GM18499 (cell line): ENCODE measurements around the gene BMPR1A.
A peak's percentile ranks its signal among the peaks of the same experiment; 100 is the strongest.

ENCODE experiments used
- ATAC-seq: cut with Tn5 transposase; IDR thresholded peaks from one replicate; pipeline ENCODE4 v1.9.1; 2021; ENCODE audit warnings: moderate number of reproducible peaks; ENCODE audit not compliant: insufficient read depth, unreplicated experiment

Gene BMPR1A

GRCh38 chr10:86756511-86757112, at the start of gene BMPR1A:
TSS of gene BMPR1A (plus strand) at chr10:86756619. CDS start at chr10:86876019, 119,400 bp downstream.
- peak; percentile 17 for ATAC-seq

DNA sequence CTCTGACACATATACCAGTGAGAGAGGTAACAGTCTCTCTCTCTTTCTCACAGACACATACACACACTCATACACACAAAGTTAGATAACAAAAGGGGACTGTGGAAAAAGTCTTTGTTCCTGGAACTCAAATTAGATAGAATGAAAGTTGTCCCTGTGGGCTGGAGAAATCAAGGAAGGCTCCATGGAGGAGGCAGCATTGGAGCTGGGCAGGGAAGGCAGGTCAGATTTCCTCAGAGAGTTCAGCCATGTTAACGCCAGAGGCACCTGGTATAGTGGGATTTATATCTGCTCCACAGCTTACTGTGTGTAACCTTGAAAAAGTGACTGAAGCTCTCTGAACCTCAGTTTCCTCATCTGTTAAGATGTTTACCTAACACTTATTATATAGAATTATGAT, 49.4 kb upstream of the BMPR1A start:
- no peak for ATAC-seq

GRCh38 chr10:86707505-86707904, 48.9 kb upstream of the BMPR1A start:
- ATAC-seq = no peak

GRCh38 chr10:86708068-86708782, 48.2 kb upstream of the BMPR1A start:
- no peak for ATAC-seq

GRCh38 chr10:86708783-86709380, 47.5 kb upstream of the BMPR1A start:
- ATAC-seq = no peak

GRCh38 chr10:86709396-86710185, 46.8 kb upstream of the BMPR1A start:
- ATAC-seq = no peak

DNA sequence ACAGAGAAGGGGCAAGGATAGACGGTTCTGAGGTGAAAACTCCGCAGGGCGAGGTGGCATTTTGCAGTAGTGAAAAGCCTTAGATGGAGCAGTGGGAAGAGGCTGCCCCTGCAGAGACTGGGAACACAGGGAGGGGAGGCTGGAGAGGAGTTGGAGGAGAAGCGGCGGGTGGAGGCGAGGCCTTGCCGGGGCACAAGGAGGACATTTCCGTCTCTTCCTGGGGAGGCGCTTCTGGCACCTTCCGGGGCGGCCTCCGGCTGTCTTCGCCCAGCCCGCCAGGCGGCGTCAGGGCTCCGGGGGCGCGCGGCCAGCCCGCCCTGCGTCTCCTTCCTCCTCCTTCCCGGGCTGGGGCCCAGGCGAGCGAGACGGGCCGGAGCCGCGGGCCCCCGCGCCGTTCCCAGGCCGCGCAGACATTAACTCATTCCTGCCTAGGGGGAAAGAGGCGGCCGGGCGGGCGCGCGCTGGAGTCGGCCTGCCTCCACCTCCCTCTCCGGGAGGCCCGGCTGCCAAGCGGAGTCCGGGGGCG, 45.4 kb upstream of the BMPR1A start:
- peak; percentile 49 for ATAC-seq

DNA sequence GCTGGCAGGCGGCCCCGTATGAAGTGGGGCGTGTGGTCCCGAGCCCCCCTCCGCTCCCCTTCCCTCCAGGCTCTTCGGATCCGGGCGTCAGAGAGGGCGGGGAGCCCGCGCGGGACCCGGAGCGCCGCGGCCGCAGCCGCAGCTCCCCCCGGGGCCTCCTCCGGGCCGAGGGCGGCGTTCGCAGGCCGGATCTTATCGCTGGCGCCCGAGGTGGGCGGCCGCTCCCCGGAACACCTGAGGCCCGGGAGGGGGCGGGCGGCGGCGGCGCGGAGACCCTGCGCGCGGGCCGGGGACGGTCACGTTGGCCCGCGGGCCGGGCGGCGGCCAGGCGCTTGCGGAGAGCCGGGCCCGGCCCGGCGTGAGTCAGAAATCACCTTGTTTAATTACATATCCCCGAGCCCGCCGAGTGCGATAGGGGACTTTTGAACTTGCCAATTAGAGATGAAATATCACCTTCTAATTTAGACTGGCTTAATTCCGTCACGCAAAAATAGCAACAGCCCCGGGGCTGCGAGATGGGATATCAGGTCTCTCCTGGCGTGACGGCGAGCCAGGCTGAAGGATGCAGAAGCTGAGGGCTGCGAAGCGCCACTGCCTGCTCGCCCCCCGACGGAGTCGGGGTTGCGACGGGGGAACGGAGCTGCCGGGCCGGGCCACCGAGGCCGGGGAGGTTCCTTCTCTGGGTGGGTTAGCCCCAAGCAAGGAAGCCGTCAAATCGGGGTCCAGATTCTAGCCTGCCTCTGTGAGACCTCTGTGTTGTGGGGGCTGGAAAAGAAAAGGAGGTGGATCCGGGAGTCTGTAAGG, 44.7 kb upstream of the BMPR1A start:
- peak; percentile 26 for ATAC-seq

GRCh38 chr10:86712317-86712707, 44.1 kb upstream of the BMPR1A start:
- no peak for ATAC-seq

- no peak for ATAC-seq
These were observed 41.1 kb upstream of the BMPR1A start for GRCh38 chr10:86715156-86715795.

DNA sequence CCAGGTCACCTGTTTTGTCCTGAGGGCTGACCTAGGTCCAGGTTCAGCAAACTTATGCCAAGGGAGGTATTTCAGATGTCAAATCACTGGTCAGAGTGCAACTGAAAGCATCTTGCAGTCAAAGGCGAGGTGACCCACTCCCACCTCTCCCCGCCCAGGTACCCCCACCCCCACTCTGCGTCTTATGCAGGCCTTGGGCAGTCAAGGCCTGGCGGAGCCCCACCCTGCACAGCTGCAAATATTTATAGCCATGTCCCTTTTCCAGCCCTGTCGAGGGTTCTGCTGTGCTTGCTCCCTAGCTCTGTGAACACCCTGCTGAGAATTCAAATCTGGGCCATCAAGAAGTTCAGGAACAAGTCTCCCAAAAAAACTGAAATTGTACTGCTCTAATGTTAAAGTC, 40.6 kb upstream of the BMPR1A start:
- ATAC-seq = no peak

GRCh38 chr10:86716466-86716865, 40.0 kb upstream of the BMPR1A start:
- ATAC-seq = no peak

GRCh38 chr10:86718556-86718955, 37.9 kb upstream of the BMPR1A start:
- no peak for ATAC-seq

DNA sequence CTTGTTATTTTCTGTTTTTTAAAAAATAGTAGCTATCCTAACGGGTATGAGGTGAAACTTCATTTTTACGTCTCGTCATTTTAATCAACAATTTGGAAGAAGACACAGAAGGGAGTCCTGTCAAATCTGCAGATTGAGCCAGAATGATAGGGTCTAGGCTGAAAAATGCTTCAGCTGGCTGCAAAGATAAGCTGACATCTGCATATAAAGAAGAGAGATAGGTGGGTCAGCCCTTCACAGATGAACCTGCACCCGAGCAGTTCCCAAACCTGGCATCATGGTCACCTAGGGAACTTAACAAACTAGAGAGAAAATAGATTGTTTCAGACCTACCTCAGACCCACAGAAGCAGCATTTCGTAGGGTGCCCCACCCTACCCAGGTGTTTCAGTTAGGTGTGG, 35.2 kb upstream of the BMPR1A start:
- no peak for ATAC-seq

DNA sequence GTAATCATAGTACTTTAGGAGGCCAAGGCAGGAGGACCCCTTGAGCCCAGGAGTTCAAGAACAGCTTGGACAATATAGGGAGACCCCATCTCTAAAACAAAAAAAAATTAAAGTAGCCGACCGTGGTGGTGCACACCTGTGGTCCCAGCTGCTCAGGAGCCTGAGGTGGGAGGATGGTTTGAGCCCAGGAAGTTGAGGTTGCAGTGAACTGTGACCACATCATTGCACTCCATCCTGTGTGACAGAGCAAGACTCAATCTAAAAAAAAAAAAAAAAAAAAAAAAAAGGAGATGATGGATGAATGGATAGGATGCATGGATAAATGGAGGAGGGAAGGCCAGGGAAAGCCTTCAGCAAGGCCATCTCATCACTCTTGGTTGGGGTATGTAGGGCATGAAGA, 33.4 kb upstream of the BMPR1A start:
- ATAC-seq = no peak

DNA sequence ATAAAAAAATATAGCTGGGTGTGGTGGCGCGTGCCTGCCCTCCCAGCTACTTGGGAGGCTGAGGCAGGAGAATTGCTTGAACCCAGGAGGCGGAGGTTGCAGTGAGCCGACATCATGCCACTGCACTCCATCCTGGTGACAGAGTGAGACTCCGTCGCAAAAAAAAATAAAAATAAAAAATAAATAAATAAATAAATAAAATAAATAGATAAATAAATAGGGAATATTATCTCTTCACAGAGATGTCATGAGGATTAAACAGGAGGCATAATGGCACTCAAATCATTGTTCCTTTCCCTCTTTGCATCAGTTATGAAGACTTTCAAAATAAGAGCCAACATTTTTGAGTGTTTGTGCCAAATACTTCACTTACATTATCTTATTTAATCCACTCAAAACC, 32.0 kb upstream of the BMPR1A start:
- ATAC-seq = no peak

- no peak for ATAC-seq
These were observed 30.3 kb upstream of the BMPR1A start for GRCh38 chr10:86725980-86726676.

- ATAC-seq = no peak
These were observed 29.8 kb upstream of the BMPR1A start for GRCh38 chr10:86726677-86726999.

DNA sequence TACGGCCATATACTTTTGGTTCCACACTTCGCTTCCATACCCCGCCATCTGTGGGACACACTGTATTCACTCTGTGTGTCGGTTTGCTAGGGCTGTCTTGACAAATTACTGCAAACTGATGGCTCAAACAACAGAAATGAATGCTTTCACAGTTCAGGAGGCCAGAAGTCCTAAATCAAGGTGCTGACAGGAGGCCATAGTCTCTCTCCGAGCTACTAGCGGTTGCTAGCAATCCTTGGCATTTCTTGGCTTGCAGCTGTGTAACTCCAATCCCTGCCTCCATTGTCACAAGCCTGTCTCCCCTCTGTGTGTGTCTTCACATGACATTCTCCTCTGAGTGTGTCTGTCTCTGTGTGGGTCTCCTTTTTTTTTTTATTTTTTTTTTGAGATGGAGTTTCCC, 28.9 kb upstream of the BMPR1A start:
- ATAC-seq = no peak
